Endothelial cell of hepatic sinusoid (primary cell): ENCODE measurements around the gene NMD3.

ENCODE experiments used
- in situ Hi-C: cut with HindIII; loops from 2 replicates; pipeline ENCODE4 v1.10.0; 2017; ENCODE audit warnings: low sequenced_read_pairs

NMD3 gene

DNA sequence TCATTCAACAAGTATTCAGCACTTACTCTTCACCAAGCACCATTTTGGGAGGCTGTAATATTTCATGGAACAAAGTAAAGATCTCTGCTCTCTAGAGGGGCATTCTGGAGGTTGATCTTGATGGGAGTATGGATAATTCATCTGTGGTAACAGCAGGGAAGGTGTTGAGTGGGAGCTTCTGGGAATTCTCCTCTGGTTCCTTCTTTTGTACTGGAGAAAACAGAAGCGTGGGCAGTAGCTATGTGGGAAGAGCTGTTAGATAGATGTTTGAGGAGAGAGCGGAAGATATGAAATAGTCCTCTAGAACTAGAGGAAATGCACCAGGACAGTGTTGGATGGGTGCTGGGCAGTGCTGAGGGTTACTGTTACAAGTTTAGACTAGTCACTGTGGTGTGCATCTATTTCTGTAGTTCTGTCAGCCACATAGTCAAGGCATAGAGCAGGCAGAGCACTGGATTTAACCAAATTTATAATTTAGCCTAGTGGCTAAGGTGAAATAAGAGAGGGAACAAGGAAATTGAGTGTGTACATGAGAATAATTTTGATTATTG, 9.6 kb downstream of the NMD3 start:
- in situ Hi-C loops: no loop called here

DNA sequence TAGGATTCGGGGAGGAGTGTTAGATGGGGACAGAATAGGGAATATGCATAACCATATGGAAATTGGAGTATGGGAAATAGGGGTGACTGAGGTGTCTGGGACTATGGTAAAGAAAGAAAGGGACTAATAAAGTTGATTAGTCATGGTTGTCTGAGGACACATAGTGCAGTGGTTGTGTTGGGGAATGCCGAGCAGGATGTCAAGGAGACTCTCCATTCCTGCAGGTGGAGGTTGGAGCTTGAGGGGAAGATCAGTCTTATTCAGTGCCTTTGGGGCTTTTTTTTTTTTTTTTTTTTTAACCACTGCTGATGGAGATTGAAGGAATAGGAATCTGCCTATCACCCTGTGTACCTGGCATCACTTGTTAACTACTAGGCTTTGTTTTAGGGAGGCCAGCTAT, 10.8 kb downstream of the NMD3 start:
- in situ Hi-C loops: no loop called here

DNA sequence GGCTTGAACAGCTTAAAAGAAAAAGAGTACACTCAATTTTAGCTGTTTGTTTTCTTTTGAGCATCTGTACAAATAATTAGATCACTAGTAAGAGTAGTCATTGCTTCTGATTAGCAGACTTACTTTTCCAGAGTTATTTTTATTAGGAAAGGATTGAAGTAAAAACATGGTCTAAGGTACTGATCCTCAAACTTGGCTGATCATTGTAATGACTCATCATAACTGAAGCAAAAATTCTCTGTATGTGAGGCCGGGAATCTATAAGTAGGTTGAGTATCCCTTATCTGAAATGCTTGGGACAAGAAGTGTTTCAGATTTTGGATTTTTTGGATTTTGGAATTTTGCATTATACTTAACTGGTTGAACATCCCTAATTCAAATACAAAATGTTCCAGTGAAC, 12.4 kb downstream of the NMD3 start:
- in situ Hi-C loops: no loop called here

DNA sequence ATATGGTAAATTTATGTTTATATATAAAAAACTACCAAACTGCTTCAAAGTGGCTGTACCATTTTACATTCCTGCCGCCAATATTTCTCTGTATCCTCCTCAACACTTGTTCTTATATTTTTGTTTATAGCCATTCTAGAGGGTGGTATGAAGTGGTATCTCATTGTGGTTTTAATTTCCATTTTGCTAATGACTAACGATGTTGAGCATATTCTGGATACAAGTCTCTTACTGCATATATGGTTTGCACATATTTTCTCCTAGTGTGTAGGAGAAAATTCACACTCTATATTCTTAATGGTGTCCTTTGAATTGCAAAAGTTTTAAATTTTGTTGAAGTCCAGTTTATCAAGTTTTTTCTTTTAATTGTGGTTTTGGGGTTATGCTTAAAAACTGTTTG, 15.1 kb downstream of the NMD3 start:
- in situ Hi-C loops: no loop called here

DNA sequence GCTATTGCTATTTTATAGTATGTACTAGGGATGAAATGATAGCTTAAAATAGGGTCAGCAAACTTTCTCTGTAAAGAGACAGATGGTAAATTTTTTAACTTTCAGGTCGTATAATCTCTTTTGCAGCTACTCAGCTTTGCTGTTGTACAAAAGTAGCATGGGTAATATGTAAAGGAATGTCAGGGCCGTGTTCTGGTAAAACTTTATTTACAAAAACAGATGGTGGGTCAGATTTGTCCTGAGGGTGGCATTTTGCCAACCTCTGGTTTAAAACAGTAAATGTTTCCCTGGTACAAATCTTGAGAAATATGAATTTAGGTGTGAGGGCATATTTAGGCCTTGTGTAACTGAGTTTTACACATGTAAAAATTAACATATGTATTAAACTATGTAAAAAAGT, 18.6 kb downstream of the NMD3 start:
- in situ Hi-C loops: no loop called here

DNA sequence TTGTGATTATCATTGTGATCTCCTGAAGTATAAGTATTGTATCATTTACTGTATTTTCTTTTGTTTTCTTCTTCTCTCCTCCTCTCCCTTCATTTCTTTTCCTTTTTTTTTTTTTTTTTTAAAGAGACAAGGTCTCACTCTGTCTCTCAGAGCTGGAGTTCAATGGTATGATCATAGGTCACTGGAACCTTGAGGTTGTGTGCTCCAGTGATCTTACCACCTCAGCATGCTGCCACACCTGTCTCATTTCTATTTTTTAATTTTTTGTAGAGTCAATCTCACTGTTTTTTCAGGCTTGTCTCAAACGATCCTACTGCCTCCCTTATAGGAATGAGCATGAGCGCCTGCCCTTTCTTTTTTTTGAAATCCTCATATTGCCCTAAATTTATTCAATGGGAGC, 23.4 kb downstream of the NMD3 start:
- in situ Hi-C loops: no loop called here

DNA sequence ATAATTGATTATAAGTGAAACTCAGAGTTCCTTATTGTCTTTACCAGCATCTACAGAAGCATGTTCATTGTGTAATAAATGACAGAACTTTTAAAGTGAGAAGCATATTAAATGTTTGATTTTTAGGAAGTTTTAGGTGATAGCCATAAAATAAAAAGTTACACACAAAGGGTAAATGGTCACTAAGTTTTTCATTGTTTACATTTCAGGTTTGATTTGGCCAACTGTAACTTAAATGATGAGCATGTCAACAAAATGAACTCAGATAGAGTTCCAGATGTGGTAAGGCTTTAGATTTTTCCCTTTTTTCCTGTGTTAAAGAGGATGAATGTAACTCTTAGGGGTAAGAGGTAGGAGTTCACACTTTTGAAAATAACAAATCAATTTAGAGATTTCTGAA, 25.9 kb downstream of the NMD3 start:
- in situ Hi-C loops: no loop called here

DNA sequence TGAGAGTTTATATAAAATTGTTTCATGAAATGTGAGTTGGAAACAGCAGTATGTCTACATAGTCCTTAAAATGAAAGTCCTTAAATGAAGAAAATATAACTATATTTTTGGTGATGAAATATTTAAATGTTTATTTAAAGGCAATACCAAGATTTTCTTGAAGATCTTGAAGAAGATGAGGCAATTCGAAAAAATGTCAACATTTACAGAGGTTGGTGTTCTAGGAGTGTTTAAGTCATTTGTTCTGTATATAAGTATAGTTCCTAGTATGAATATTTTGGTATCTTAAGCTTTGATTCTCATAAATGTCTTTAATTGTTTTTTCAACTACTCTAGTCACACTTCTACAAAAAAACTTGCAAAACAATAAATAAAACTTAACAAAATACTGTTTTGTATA, 29.0 kb downstream of the NMD3 start:
- in situ Hi-C loops: no loop called here

DNA sequence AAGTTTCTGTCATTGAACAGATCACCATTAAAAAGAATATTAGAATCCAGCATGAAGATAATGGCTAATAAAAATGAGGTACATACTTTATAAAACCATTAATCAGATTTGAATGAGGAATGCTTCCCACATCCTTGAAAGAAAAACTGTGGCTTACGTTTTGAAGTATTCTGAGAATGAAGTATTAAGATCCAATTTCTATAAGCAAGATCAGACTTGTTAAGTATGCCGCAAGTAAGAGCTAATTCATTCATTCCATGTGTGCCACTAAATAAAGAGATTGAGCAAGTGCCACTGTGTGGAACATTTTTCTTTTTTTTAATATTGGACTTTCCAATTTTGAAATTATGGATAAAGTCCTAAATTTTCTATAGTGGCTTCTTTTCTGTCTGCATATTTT, 30.6 kb downstream of the NMD3 start:
- in situ Hi-C loops: no loop called here

DNA sequence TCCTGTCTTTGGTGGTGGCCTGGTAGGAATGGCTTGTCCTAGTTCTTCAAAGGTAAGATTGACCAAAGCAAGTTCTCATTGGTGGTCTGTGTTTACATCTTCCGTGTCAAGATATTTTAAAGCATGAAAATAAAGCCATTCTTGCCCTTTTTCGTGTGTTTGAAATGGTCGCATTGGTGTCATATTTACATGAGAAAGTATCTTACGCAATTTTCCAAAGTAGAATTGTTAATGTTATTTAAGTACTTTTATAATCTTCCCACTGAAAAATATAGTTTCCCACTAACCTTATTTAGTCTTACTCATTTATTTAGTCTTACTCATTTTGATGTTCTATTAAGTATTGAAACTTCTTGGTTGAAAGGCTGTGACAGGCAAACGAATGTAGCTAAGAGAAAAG, 31.0 kb downstream of the NMD3 start:
- in situ Hi-C loops: no loop called here

DNA sequence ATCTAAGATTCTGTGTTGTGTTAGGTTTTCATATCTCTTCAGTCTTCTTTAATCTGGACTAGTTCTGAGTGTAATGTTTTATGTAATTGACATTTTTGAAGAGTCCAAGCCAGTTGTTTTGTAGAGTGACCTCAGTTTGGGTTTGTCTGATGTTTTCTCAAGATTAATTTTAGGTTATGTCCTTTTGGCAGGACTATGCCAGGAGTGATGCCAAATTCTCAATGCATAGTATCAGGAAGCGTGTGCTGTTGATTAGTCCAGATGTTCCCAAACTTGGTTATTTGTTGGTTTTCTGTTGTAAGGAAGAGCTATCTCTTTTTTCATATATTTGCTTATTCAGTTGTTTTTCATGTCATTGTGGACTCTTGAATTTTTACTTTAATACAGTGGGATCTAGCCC, 32.6 kb downstream of the NMD3 start:
- in situ Hi-C loops: no loop called here

DNA sequence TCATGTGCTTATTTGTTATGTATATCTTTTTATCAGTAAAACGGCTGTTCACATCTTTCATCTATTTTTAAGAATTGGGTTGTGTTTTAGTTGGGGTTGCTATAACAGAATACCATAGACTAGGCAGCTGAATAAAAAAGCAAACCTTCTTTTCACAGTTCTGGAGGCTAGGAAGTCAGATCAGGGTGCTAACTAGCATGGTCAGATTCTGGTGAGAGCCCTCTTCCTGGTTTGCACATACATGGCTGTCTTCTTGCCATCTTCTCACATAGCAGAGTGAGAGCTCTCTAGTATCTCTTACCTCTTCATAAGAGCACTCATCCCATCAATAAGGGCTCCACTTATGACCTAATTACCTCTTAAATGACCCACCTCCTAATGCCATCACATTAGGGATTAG, 33.8 kb downstream of the NMD3 start:
- in situ Hi-C loops: no loop called here

DNA sequence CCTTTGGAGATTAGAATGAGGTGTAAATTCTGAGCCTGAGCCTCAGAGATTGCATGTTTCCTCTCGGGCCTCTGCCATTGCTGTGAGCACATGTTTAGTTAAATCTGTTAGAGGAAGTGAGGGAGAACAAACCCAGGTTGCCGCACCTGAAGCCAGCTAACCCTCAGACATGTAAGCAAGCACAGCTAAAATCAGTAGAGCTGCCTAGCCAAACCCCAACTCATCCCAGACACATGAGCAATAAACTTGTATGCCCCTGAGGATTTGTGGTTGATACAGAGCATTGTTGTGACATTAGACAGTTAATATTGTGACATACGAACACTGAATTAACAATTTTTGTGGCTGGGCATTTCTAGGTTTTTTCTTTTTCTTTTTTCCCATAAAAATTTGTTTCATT, 41.9 kb downstream of the NMD3 start:
- in situ Hi-C loops: no loop called here

DNA sequence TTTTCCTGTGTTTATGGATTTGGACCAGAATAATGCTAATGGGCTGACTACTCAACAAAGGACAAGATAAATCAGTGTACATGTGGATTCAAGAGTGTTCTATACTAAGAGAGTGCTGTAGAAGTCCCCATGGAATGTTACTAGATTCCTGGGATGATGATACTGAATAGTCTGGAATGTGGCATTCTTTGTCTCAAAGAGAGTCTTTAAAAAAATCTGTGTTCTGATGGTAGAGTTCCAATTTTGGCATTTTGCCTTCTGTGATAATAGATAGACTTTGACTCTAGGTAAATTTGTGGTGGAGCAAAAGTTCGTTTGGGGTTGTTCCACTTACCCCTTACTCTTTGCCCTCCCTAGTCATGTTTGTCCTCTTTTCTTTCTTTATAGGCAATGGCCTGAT, 43.7 kb downstream of the NMD3 start:
- in situ Hi-C loops: no loop called here

DNA sequence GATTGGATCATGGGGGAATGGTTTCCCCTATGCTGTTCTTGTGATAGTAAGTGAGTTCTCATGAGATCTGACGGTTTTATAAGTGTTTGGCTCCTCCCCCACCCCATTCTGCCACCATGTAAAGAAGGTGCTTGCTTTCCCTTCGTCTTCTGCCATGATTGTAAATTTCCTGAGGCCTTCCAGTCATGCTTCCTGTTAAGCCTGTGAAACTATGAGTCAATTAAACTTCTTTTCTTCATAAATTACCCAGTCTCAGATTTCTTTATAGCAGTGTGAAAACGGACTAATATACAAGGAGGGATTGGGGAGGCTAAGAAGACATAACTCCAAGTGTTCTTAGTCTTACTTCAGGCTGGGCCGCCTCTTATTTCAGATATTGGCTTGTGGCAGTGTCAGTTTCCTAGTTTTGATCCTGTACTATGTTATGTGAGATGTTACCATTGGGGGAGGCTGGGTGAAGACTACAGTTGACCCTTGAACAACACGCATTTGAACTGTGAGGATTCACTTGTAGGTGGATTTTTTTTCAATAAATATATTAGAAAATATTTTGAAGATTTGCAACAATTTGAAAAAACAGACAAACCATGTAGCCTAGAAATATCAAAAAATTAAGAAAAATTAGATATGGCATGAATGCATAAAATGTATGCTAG, 44.9 kb downstream of the NMD3 start:
- in situ Hi-C loops: no loop called here

DNA sequence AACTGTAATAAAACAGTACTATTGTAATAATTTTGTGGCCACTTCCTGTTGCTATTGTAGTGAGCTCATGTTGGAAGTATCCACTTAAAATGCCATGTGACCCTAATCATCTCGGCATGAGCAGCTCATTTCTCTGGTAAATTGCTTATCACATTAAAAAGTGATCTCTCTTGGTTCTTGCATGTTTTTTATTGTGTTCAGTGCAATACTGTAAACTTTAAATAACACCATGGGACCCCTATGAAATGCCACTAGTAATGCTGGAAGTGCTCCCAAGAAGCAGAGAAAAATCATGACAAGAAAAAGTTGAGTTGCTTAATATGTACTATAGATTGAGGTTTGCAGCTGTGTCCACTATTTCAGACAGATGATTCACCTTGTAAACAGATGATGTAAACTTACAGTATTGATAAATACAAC, 45.6 kb downstream of the NMD3 start:
- in situ Hi-C loops: no loop called here

DNA sequence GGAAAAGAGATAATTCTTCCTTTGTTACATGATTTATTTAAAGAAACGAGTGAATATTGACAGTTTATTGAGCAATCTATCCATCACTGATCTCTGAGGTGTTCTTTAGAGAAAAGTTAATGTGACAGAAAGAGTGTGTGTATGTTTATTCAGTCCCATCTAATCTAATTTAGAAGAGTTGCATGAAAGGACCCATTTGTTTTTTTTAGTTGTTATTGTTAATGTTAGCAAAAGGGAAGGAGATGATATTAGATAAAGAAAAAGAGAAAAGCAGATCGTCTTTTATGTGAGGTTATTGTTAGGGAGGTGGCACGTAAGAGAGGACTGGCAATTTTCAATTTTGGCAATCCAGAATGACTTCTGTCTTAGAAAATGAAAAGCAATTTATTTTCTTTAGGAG, 46.5 kb downstream of the NMD3 start:
- in situ Hi-C loops: no loop called here

DNA sequence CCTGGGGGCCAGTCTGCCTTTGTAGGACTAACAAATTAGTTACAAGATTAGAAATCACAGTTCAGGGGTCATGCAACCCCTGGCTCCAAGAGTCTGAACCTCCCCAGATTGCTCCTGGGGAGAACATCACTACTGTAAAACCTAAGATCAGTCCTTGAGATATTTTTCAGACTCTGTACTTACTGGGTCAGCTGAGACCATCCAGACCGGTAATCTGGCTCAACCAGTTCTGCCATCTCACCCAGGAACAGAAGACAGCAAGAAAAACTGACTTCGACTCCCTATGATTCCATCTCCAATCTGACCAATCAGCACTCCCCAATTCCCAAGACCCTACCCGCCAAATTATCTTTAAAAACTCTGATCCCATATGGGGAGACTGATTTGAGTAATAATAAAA, 47.5 kb downstream of the NMD3 start:
- in situ Hi-C loops: no loop called here

DNA sequence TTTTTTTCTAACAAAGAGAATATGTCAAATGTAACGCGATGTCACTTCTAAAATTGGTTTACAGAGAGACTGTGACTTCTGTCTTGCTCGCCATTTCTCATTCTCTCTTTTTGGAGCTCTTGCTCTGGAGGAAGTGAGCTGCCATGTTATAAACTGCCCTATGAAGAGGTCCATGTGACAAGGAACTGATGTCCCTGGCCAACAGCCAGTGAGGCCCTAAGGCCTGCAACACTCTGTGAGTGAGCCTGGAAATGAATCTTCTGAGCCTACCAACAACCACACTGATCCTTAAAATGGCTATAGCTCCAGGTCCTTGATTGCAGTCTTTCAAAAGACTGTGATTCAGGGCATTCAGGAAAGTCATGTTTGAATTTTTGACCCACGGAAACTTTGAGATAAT, 49.9 kb downstream of the NMD3 start:
- in situ Hi-C loops: no loop called here

DNA sequence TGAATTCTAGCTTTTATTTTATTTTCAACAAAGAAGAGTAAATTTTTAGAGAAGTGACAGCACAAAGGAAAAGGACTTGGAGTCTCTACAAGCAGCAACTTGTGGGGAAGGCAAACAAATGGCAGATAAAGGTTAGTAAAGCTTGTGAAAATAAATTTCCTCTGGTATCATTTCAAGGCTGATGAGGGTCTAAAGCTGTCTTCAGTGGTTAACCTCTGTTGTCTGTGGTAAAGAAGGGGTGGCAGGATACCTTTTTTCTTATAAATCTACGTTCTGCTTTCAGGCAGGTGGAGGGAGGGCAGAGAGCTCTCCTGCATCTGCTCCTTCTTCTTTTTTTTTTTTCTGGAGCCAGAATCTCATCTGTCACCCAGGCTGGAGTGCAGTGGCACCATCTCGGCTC, 50.5 kb downstream of the NMD3 start:
- in situ Hi-C loops: no loop called here

DNA sequence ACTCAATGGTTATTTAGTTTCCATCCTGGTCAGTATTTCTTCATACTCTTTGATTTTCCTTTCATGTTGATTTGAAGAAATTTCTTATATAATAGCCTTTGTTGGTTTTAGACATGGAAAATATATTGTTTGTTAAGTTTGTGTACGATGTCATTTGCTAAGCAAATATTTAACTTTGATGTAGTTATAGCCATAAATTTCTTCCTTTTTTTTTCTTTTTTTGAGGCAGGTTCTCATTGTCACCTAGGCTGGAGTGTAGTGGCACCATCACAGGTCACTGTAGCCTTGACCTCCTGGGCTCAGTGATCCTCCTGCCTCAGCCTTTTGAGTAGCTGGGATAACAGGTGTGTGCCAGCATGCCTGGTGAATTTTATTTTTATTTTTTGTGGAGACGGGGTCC, 51.4 kb downstream of the NMD3 start:
- in situ Hi-C loops: no loop called here

DNA sequence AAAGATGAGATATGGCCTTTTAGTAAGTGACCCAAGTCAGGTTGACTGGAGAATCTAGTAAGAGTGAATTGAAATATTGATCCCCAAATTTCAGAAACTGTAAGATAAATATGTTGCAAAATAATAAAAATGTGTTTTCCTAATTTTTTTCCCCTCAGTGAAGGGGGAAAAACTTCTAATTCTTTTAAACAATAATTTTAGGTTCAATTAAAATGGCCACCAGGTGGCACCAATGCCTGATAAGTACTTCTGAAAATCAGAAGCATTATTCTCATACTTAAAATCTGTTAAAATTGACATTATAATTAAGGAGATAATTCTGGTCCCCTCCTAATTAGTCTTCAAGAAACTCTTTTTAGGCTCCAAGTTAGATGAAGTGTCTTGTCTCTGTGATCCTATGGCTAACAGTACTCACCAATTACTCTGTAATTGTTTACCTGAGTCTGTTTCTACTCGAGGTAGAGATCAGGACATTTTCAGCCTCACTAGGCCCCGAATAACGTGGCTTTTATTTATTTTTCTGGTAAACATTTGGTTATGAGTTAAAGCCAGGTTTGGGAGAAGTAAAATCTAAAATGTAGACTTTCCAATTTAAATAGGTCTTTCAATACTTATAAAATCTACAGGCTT, 52.6 kb downstream of the NMD3 start:
- in situ Hi-C loops: no loop called here
